ENCODE data around the gene SLC41A2.
A peak's percentile ranks its signal among the peaks of the same experiment; 100 is the strongest.

The SLC41A2 gene

DNA sequence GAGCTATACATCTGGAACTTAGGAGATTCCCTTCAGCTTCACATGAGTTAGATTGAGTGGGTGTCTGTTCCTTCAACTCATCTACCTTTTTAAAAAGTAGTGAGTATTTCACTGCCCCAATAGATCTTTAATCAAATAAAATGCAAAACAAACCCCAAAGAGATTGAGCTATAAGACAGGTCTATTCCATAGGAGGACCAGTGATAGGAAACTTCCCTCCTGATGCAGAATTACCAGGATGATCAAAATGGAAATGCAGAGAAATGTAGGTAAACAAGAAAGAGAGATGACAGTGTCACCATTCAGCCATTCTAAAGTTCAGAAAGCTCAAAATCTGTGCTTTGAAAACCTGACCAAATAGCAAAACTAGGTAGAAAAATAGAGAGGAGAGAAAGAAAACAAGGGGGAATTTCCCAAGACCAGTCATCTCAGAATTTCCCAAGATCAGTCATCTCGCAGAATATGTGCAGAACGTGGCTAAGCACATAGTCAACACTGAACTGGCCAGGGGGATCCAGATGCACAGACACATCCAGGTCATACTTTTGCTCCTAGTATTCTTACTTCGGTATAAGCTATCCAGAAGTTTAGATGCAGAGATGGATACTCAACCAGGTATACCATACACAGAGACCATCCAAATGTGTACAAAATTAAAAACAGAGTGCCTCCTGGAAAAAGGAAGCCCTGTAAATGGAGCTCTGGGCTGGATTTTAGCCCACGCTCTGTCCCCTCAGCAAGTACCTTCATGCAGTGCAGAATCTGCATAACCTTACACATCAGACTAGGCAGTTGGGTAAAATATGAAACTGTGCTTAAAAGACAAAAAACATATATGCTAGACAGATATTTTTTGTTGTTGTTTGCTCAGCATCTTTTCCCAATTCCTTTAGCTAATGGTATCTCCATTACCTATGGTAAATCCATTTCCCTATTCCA lies 27.4 kb downstream of the SLC41A2 start:
- peak; percentile 90 for DNase-seq (ENCODE audit: low spot score)

DNA sequence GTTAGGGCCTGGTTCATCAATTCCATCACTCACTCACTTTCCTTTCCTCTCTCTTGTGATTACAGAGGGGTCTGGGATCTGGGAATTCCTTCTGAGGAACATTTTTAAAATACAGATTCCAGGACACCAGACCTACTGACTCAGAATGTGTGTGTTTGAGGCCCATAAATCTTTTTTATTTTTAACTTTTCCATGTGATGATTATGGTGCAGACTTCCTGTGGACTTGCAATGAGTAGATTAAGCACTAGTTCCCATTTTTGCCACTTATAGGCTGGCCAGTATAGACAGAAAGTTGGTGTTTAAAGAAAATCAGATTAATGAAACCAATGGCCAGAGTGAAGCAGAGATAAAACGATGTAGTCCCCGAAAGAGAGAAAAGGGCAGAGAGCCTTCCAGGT lies 28.1 kb downstream of the SLC41A2 start:
- no peak for DNase-seq (ENCODE audit: low spot score)

DNA sequence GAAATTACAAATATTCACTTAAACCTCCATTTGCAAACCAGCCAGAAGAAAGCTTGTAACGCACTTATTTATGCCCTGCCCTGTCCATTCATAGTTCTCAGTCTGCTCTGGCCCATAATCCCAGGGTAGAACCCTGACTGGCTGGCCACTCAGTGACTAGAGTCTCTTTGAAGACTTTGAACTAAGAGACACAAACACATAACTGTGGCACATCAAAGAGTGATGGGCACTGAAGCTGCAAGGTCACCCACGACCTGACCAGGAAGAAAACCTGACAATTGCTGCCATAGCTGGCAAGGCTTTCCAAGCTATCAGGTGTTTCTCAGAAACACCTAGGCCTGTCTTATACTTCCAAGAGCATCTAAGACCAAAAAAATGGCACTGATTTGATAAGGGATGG lies 28.7 kb downstream of the SLC41A2 start:
- no peak for DNase-seq (ENCODE audit: low spot score)

DNA sequence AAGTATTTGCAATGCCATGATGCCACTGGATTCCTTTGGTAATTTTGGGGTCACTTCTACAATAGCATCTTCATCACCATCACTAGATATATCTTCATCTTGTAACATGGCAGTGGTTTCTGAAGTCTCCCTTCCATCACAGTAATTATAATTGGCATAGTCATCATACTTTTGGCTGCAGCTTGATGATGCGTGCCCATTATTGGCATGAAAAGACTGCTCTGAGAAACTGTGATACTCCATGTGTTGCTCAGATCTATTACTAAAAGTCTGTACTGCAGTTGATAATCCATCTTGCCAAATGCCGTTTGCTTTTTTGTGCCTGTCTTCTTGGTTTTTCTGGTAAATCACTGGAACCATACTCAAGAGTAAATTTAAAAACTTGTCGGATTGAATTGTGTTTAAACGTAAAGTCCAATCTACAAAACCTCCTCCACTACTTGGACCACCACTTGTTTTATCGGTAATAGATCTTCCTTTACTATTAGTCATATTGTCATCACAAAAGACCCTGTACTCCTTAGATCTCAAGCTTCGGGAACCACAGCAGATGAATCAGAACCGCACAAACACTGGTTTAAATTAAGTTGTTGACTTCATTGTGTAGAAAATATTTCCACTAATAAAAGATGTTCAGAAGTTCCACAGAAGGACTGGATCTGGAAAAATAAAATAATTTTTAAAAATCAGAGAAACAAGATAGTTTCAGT lies 29.9 kb downstream of the SLC41A2 start:
- DNase-seq (ENCODE audit: low spot score) = no peak

DNA sequence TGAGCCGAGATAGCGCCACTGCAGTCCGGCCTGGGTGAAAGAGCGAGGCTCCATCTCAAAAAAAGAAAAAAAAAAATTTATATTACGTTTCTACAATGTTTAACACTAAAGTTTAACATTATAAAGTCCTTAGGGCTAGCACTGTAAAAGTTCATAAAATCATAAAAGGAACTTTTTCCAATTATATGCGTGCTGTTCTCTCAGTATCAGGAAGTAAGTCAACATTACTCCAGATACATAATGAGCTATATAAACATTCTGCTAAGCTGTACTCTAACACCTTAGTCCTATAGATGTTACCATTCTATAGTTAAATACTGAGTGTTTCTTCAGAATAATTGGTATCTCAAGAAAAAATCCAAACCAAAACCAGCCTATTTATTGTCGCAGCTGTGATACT lies 32.6 kb downstream of the SLC41A2 start:
- no peak for DNase-seq (ENCODE audit: low spot score)

DNA sequence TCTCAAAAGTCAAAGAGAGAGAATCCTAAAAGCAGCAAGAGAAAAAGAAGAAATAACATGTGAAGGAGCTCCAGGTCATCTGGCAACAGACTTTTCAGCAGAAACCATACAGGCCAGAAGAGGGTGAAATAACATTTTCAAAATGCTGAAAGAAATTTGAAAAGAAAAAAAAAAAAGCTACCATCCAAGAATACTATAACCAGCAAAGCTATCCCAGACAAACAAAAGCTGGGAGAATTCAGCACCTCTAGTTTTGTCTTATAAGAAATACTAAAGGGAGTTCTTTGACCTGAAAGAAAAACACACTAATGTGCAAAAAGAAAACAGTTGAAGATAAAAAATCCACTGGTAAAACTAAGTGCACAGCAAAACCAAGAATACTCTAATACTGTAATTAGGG lies 36.8 kb downstream of the SLC41A2 start:
- no peak for DNase-seq (ENCODE audit: low spot score)

DNA sequence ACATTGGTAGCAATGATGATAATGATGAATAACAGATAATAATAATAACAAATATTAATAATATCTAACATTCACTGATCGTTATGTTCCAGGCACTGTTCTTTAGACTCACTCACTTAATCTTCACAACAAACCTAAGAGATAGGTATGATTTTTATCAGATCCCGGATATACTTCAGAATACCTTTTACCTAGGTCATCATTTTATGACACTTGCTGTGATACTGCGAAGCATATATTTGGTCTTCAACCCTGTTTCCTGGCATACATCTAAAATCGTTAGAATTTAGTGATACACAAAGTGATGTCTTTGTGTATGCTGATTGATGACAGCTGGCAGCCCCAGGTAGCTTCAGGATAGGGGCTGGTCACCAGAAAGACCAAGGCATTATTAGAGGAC lies 46.1 kb downstream of the SLC41A2 start:
- DNase-seq (ENCODE audit: low spot score) = no peak

DNA sequence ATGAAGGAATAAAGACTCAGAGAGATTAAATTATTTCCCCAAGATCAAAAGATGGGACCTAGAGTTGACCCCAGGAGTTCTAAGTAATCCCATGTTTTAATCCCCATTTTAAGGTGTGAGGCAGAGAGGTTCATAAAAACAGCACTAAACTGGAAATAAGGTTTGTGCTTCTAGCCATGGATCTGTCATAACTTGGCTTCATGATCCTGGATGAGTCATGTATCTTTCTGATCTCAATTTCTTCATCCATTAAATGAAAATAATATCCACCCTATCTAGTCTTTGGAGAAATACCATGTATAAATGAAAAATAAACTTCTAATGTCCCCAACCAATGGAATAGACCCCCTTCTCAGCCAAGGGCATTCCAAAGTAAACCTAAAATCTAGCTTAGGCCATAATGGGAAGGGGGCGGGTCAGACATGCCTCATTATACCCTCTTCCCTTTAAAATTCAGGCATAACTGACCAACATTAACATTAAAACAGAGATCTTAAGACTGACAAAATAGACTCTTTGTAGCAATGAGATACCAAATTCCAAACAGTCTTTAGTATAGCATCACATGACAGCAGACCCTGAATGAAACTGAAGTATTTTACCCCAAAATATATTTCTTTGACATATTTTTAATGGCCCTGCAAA lies 47.8 kb downstream of the SLC41A2 start:
- no peak for DNase-seq (ENCODE audit: low spot score)

DNA sequence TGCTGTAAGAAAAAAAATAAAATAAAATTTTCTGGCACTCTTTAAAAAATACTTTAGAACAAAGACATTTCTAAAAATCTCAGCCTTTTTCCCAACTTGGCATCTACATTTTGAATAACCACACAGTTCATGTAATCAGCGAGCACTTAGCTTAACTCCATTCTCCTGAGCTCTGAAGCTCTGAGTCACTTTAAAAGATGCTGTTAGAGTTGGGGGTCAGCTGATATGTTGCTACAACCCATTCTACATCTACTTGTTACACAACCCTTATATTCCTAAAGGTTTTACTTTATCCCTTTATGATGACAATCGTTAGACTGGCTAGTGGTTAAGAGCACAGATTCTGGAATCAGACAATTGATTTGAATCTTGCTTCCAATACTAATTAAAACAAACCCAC lies 48.3 kb downstream of the SLC41A2 start:
- DNase-seq (ENCODE audit: low spot score) = no peak

Measured in activated CD4-positive, alpha-beta T cell treated with anti-CD3 and anti-CD28 coated beads, Interleukin-2, Interleukin-4, amounts not matched to agents 100 ng/mL and 50 ng/mL, durations not matched to agents 16 hours and 8 hours (primary cell).